ENCODE measurements around the gene DNAJC5.

DNA sequence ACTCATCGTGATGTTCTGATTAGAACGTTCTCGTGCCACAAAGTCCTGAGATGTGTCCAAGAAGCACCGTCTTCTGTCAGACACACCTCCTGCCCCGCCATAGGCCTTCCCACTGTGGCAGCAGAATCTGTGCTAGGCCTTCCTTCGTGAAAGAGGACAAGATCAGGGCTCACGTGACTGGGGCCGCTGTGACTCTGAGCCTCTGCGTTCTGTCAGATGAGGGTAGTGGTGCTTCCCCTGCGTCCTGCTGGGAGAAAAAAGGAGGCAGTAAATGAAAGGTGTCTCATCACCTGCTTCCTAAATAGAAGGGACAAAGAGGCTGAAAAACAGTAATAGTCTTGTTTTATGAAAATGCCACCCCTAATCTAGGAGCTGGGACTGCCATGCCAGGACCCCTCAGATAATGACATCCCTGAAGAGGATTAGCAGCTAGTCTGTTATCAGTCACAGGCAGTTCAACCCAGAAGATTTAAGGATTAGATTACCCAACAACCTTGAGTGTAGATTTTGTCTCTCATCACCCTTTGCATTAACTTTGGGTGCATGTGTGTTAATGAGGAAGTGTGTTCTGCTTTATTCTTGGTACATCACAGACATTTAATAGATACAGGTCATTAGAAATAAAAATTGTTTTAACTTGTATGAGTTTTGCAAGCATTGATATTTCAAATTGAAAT is 4.1 kb downstream of the DNAJC5 start:
- TF ChIP-seq POLR2A (IDR thresholded peaks at IDR 0.05), result no peak
- TF ChIP-seq, protein P1, sequence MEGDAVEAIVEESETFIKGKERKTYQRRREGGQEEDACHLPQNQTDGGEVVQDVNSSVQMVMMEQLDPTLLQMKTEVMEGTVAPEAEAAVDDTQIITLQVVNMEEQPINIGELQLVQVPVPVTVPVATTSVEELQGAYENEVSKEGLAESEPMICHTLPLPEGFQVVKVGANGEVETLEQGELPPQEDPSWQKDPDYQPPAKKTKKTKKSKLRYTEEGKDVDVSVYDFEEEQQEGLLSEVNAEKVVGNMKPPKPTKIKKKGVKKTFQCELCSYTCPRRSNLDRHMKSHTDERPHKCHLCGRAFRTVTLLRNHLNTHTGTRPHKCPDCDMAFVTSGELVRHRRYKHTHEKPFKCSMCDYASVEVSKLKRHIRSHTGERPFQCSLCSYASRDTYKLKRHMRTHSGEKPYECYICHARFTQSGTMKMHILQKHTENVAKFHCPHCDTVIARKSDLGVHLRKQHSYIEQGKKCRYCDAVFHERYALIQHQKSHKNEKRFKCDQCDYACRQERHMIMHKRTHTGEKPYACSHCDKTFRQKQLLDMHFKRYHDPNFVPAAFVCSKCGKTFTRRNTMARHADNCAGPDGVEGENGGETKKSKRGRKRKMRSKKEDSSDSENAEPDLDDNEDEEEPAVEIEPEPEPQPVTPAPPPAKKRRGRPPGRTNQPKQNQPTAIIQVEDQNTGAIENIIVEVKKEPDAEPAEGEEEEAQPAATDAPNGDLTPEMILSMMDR (IDR thresholded peaks at IDR 0.05), result no peak
